Lower lobe of right lung (tissue), 2 donors: ENCODE measurements around the gene MPPED1. TPM values are rescaled to one million over a fixed set of nuclear protein-coding genes. Genes with fewer than 3 reads are reported as not detected.

Experiments
- ATAC-seq, 2 donors: fragments of 200-7000 bp; cut with Tn5 transposase; one replicate each; pipeline ENCODE4 v1.9.1; 2020 to 2022; ENCODE audit warnings: mild to moderate bottlenecking in 2 of 2, moderate library complexity in 2 of 2
- DNase-seq: peaks from one replicate; pipeline ENCODE4 v3.0.0-alpha.2; 2020
- H3K27ac ChIP-seq: fragments of 200-600 bp; one replicate; pipeline ENCODE4 v1.8.0; 2022
- H3K27me3 ChIP-seq: fragments of 200-600 bp; one replicate; pipeline ENCODE4 v1.8.0; 2022; ENCODE audit warnings: low read depth
- H3K36me3 ChIP-seq: fragments of 200-600 bp; one replicate; pipeline ENCODE4 v1.8.0; 2022; ENCODE audit warnings: mild to moderate bottlenecking
- H3K4me1 ChIP-seq: fragments of 200-600 bp; one replicate; pipeline ENCODE4 v1.8.0; 2022
- H3K4me3 ChIP-seq: fragments of 200-600 bp; one replicate; pipeline ENCODE4 v1.8.0; 2022; ENCODE audit warnings: mild to moderate bottlenecking
- H3K9me3 ChIP-seq: fragments of 200-600 bp; one replicate; pipeline ENCODE4 v1.8.0; 2022
- CTCF ChIP-seq: fragments of 200-600 bp; IDR thresholded peaks from one replicate; pipeline ENCODE4 v1.8.0; 2022; ENCODE audit warnings: antibody characterized with exemption, mild to moderate bottlenecking
- intact Hi-C: fragments of 100-400 bp; cut with DNase I; formaldehyde crosslinking; loops from one replicate; pipeline ENCODE4 v1.11.0; 2022
- total RNA-seq: library from RNA; stranded (reverse); fragmentation: NEBNext Ultra II Directional; extraction: Animal tissue kit (Norgen Biotek cat#: 25700); gene quantifications from one replicate; pipeline ENCODE4 v1.2.1, GENCODE V29; 2021
- donor health status: DM: no; HTN: yes; CAD: no; lungs with severe emphysema.

Gene MPPED1
- total RNA-seq, 1 donor from 2014 or later, result not detected

GRCh38 chr22:43530349-43531201 lies 118.8 kb downstream of the MPPED1 start:
- no peak for DNase-seq

GRCh38 chr22:43531651-43532050 lies 119.8 kb downstream of the MPPED1 start:
- Histone ChIP-seq H3K36me3 (no peaks in the 10 kb centered on the region), H3K27ac (no peak overlapping the region), H3K4me1 (no peaks in the 10 kb centered on the region), H3K4me3 (no peak overlapping the region), H3K9me3 (no peaks in the 10 kb centered on the region), H3K27me3 (no peaks in the 10 kb centered on the region)
- DNase-seq (no peak), ATAC-seq (no peak)
- no peak for TF ChIP-seq CTCF
- intact Hi-C loops, result no loop called here

More at GRCh38 chr22:43530349-43531201, 118.8 kb downstream of the MPPED1 start:
- TF ChIP-seq CTCF, result no peak
- H3K36me3 ChIP-seq, result no peaks in the 10 kb centered on the region
- no peaks in the 10 kb centered on the region for H3K4me1 ChIP-seq
- no peak overlapping the region for H3K27ac ChIP-seq
- ATAC-seq, result no peak
- H3K4me3 ChIP-seq, result no peak overlapping the region
- H3K9me3 ChIP-seq, result no peaks in the 10 kb centered on the region
- no peaks in the 10 kb centered on the region for H3K27me3 ChIP-seq
- intact Hi-C loops, result no loop called here

GRCh38 chr22:43532301-43533155 lies 120.7 kb downstream of the MPPED1 start:
- Histone ChIP-seq H3K4me3 (no peak overlapping the region), H3K36me3 (no peaks in the 10 kb centered on the region), H3K9me3 (no peaks in the 10 kb centered on the region), H3K4me1 (no peaks in the 10 kb centered on the region), H3K27me3 (no peaks in the 10 kb centered on the region), H3K27ac (no peak overlapping the region)
- intact Hi-C loops, result no loop called here
- ATAC-seq (no peak), DNase-seq (no peak)
- TF ChIP-seq CTCF, result no peak

GRCh38 chr22:43533156-43533530 lies 121.3 kb downstream of the MPPED1 start:
- no peak for ATAC-seq
- TF ChIP-seq CTCF, result no peak
- H3K36me3 ChIP-seq, result no peaks in the 10 kb centered on the region
- H3K4me1 ChIP-seq, result no peaks in the 10 kb centered on the region
- H3K4me3 ChIP-seq, result no peak overlapping the region
- H3K27ac ChIP-seq, result no peak overlapping the region
- intact Hi-C loops, result no loop called here
- no peaks in the 10 kb centered on the region for H3K9me3 ChIP-seq
- H3K27me3 ChIP-seq, result no peaks in the 10 kb centered on the region
- DNase-seq, result no peak

GRCh38 chr22:43533656-43534428 lies 122.0 kb downstream of the MPPED1 start:
- Histone ChIP-seq H3K36me3 (no peaks in the 10 kb centered on the region), H3K4me1 (no peaks in the 10 kb centered on the region), H3K4me3 (no peak overlapping the region), H3K27ac (no peak overlapping the region), H3K27me3 (no peaks in the 10 kb centered on the region), H3K9me3 (no peaks in the 10 kb centered on the region)
- intact Hi-C loops, result no loop called here
- DNase-seq, result no peak
- TF ChIP-seq CTCF, result no peak
- ATAC-seq, result no peak
